H1 (cell line): ENCODE results near the gene TLL2. TPM values are rescaled to one million over a fixed set of nuclear protein-coding genes. Genes with fewer than 3 reads are reported as not detected.

Experiments
- CTCF ChIA-PET: fragments of 300-600 bp; sonication (Branson Sonifier 250); formaldehyde crosslinking; loops from one replicate; lab custom pipeline; 2021; ENCODE audit not compliant: partially characterized antibody; lab: Charles Lee
- POLR2A ChIA-PET: fragments of 300-600 bp; sonication (Branson Sonifier 250); formaldehyde crosslinking; loops from one replicate; lab custom pipeline; 2021; ENCODE audit warnings: inconsistent platforms; ENCODE audit not compliant: partially characterized antibody; lab: Charles Lee
- DNase-seq, 2 experiments: peaks; one replicate each; pipeline versions ENCODE4 v3.0.0 to v3.0.0-alpha.2; 2010 to 2022; ENCODE audit warnings: low spot score in 2 of 2, low read depth in 1 of 2, mixed read lengths in 1 of 2
- FAIRE-seq: peaks from 2 replicates; lab custom pipeline; 2011; peaks lifted over from hg19 to GRCh38; lab: Jason Lieb, UNC
- H2AFZ ChIP-seq: 2 replicates; pipeline ENCODE4 v1.8.1; 2012; ENCODE audit warnings: low read length, inconsistent platforms
- H2AK5ac ChIP-seq: 2 replicates; pipeline ENCODE4 v1.6.1; 2013; ENCODE audit warnings: low read depth, low read length
- H2BK120ac ChIP-seq: replicated peaks from 2 replicates; pipeline ENCODE3; 2013; ENCODE audit warnings: low read depth, low read length, inconsistent platforms
- H2BK12ac ChIP-seq: 2 replicates; pipeline ENCODE4 v1.6.1; 2013; ENCODE audit warnings: low read depth, low read length
- H2BK15ac ChIP-seq: 2 replicates; pipeline ENCODE4 v1.6.1; 2013; ENCODE audit warnings: low read length
- H2BK20ac ChIP-seq: 2 replicates; pipeline ENCODE4 v1.6.1; 2013; ENCODE audit warnings: low read length
- H2BK5ac ChIP-seq: 2 replicates; pipeline ENCODE4 v1.6.1; 2013; ENCODE audit warnings: low read depth, low read length
- H3K14ac ChIP-seq: 2 replicates; pipeline ENCODE4 v1.6.1; 2013; ENCODE audit warnings: inconsistent platforms; ENCODE audit not compliant: insufficient read length
- H3K18ac ChIP-seq: 2 replicates; pipeline ENCODE4 v1.6.1; 2013; ENCODE audit warnings: low read length; ENCODE audit errors: extremely low read depth
- H3K23ac ChIP-seq: 2 replicates; pipeline ENCODE4 v1.6.1; 2013; ENCODE audit warnings: inconsistent platforms; ENCODE audit not compliant: insufficient read length
- H3K23me2 ChIP-seq: 2 replicates; pipeline ENCODE4 v1.6.1; 2013; ENCODE audit warnings: low read depth, low read length
- H3K27ac ChIP-seq: 2 replicates; pipeline ENCODE4 v1.6.1; 2011; ENCODE audit warnings: low read depth, low read length, inconsistent platforms
- H3K27me3 ChIP-seq, 4 experiments: replicated peaks in 1 of 4; 1 replicate in 1 of 4; 2 replicates in 3 of 4; pipeline versions ENCODE4 v1.6.1 to v1.8.1; 2011 to 2013; ENCODE audit warnings: low read length in 3 of 4, mild to moderate bottlenecking in 3 of 4, inconsistent platforms in 2 of 4, mixed read lengths in 2 of 4, moderate library complexity in 1 of 4; ENCODE audit not compliant: control insufficient read depth in 3 of 4, insufficient read depth in 3 of 4; ENCODE audit errors: extremely low read depth in 1 of 4
- H3K36me3 ChIP-seq, 4 experiments: 2 replicates each; pipeline versions ENCODE4 v1.6.1 to v1.8.1; 2011 to 2013; ENCODE audit warnings: mild to moderate bottlenecking in 4 of 4, low read length in 3 of 4, moderate library complexity in 2 of 4, control low read depth in 1 of 4, inconsistent platforms in 1 of 4; ENCODE audit not compliant: insufficient read depth in 4 of 4, control insufficient read depth in 2 of 4
- H3K4ac ChIP-seq: replicated peaks from 2 replicates; pipeline ENCODE3; 2013; ENCODE audit warnings: low read length, low read depth, mixed read lengths, inconsistent platforms; ENCODE audit not compliant: insufficient read length
- H3K4me1 ChIP-seq, 4 experiments: replicated peaks in 1 of 4; 1 replicate in 1 of 4; 2 replicates in 3 of 4; pipeline versions ENCODE4 v1.6.1 to v1.8.1; 2011 to 2013; ENCODE audit warnings: low read length in 3 of 4, inconsistent platforms in 2 of 4, mixed read lengths in 1 of 4; ENCODE audit not compliant: insufficient read depth in 4 of 4, control insufficient read depth in 3 of 4
- H3K4me2 ChIP-seq, 2 experiments: 2 replicates each; pipeline versions ENCODE4 v1.6.1 to v1.8.1; 2011 to 2013; ENCODE audit warnings: low read depth in 2 of 2, low read length in 2 of 2, control low read depth in 1 of 2, inconsistent platforms in 1 of 2, mild to moderate bottlenecking in 1 of 2; ENCODE audit not compliant: insufficient read depth in 1 of 2
- H3K4me3 ChIP-seq, 4 experiments: fragments of 200-600, 300-600 bp in 1 of 4; sonication (generic), shearing (Covaris generic), sonication (Bioruptor Twin) in 1 of 4; 2 replicates each; pipeline versions ENCODE4 v1.5.1 to v1.8.1; 2011 to 2016; ENCODE audit warnings: low read length in 4 of 4, low read depth in 3 of 4, control low read depth in 2 of 4, inconsistent platforms in 2 of 4, mild to moderate bottlenecking in 2 of 4, mixed read lengths in 1 of 4, moderate library complexity in 1 of 4; ENCODE audit not compliant: insufficient read depth in 2 of 4; ENCODE audit errors: extremely low read depth in 1 of 4
- H3K56ac ChIP-seq: replicated peaks from 2 replicates; pipeline ENCODE3; 2013; ENCODE audit warnings: low read depth, mild to moderate bottlenecking, mixed read lengths, low read length, inconsistent platforms; ENCODE audit not compliant: insufficient read length
- H3K79me1 ChIP-seq: 2 replicates; pipeline ENCODE4 v1.6.1; 2013; ENCODE audit warnings: low read depth, low read length, control low read depth
- H3K79me2 ChIP-seq, 2 experiments: 2 replicates each; pipeline versions ENCODE4 v1.6.1 to v1.8.1; 2012 to 2013; ENCODE audit warnings: low read length in 2 of 2, mild to moderate bottlenecking in 2 of 2, inconsistent platforms in 1 of 2; ENCODE audit not compliant: insufficient read depth in 2 of 2, control insufficient read depth in 1 of 2
- H3K9ac ChIP-seq, 4 experiments: replicated peaks in 1 of 4; 1 replicate in 1 of 4; 2 replicates in 3 of 4; pipeline versions ENCODE4 v1.6.1 to v1.8.1; 2011 to 2013; ENCODE audit warnings: low read depth in 3 of 4, low read length in 3 of 4, control low read depth in 2 of 4, mild to moderate bottlenecking in 2 of 4, moderate library complexity in 2 of 4, inconsistent platforms in 1 of 4; ENCODE audit errors: extremely low read depth in 1 of 4
- H3K9me3 ChIP-seq, 2 experiments: 2 replicates each; pipeline versions ENCODE4 v1.6.1 to v1.8.1; 2012 to 2013; ENCODE audit warnings: mild to moderate bottlenecking in 2 of 2, moderate library complexity in 2 of 2, control low read depth in 1 of 2, inconsistent platforms in 1 of 2, low read depth in 1 of 2, low read length in 1 of 2, mixed read lengths in 1 of 2; ENCODE audit not compliant: insufficient read depth in 2 of 2
- H4K20me1 ChIP-seq, 2 experiments: replicated peaks in 1 of 2; 2 replicates each; pipeline versions ENCODE3 to v1.8.1; 2011 to 2013; ENCODE audit warnings: inconsistent platforms in 2 of 2, low read length in 2 of 2, mild to moderate bottlenecking in 1 of 2; ENCODE audit not compliant: insufficient read depth in 2 of 2, control insufficient read depth in 1 of 2
- H4K5ac ChIP-seq: 2 replicates; pipeline ENCODE4 v1.6.1; 2013; ENCODE audit warnings: low read length, low read depth, mixed read lengths, inconsistent platforms; ENCODE audit not compliant: insufficient read length
- H4K8ac ChIP-seq: 2 replicates; pipeline ENCODE4 v1.8.0; 2013; ENCODE audit warnings: mild to moderate bottlenecking, moderate library complexity, low read length, inconsistent platforms; ENCODE audit not compliant: insufficient read depth; ENCODE audit errors: extremely low read depth
- H4K91ac ChIP-seq: replicated peaks from 2 replicates; pipeline ENCODE3; 2013; ENCODE audit warnings: low read length, mixed read lengths, inconsistent platforms; ENCODE audit not compliant: insufficient read length
- POLR2AphosphoS5 ChIP-seq: IDR thresholded peaks from 2 replicates; pipeline ENCODE4 v1.6.1; 2011; ENCODE audit warnings: low read depth, low read length
- TCF12 ChIP-seq: IDR thresholded peaks from 2 replicates; pipeline ENCODE4 v1.6.1; 2011; ENCODE audit warnings: low read depth, mild to moderate bottlenecking, low read length
- WGBS, 2 experiments: shearing (Covaris generic) in 1 of 2; methylation state at CpG; one replicate each; pipeline versions ENCODE4 v1.1.6 to v1.1.7; 2013 to 2015; ENCODE audit warnings: low lambda C conversion rate in 2 of 2, mixed read lengths in 2 of 2, inconsistent platforms in 1 of 2, low coverage in 1 of 2, missing lambda C conversion rate in 1 of 2; ENCODE audit not compliant: insufficient replicate concordance in 2 of 2, insufficient coverage in 1 of 2, insufficient read length in 1 of 2; ENCODE audit errors: extremely low coverage in 1 of 2, missing lambda C conversion rate in 1 of 2; 5-methylcytosine and 5-hydroxymethylcytosine counted together
- polyA plus RNA-seq, 7 experiments: library from polyadenylated mRNA; depleted of rRNA in 3 of 7; stranded (reverse) in 5 of 7; unstranded in 2 of 7; fragments of >200 nt in 5 of 7; fragments of 200-250 nt in 2 of 7; gene quantifications; 1 replicate in 5 of 7; 2 replicates in 1 of 7; 4 replicates in 1 of 7; pipeline versions ENCODE4 v1.2.1 to v1.2.3, GENCODE V29; 2011 to 2013; ENCODE audit warnings: missing spikeins in 2 of 7, mixed read lengths in 2 of 7
- total RNA-seq: library from RNA; stranded (reverse); fragmentation: NEBNext Ultra II Directional; extraction: Animal tissue kit (Norgen Biotek cat#: 25700); gene quantifications from 2 replicates; pipeline ENCODE4 v1.2.1, GENCODE V29; 2021

Gene TLL2
- total and polyA plus RNA-seq, 2 of the 8 experiments (the other 6 are each of a cell fraction or from before 2014, with no cell fraction given), result 2.4 to 3.2 TPM

GRCh38 chr10:96421995-96422394 is 91.7 kb downstream of the TLL2 start:
- no peak overlapping the region for H2AK5ac ChIP-seq
- H3K23ac ChIP-seq, result no peak overlapping the region
- no peak overlapping the region for H2BK12ac ChIP-seq
- no peak overlapping the region for H2BK120ac ChIP-seq
- no peaks in the 10 kb centered on the region for H3K9me3 ChIP-seq
- no peaks in the 10 kb centered on the region for H4K20me1 ChIP-seq
- H3K79me2 ChIP-seq, result no peaks in the 10 kb centered on the region
- ChIA-PET POLR2A (interaction anchor here (1.2 kb wide), 1 partner anchor 29 kb away, joined by 4 read pairs; no protein-coding TSS in a partner anchor), CTCF (interaction anchor here (0.9 to 9.3 kb wide), 7 partner anchors 9 to 92 kb away, joined by 3 to 60 read pairs (median 5); partner anchors contain the start of gene TLL2)
- no peaks in the 10 kb centered on the region for H3K36me3 ChIP-seq
- no peak overlapping the region for H2AFZ ChIP-seq
- no peak overlapping the region for H3K9ac ChIP-seq
- no peak overlapping the region for H3K18ac ChIP-seq
- no peak overlapping the region for H4K5ac ChIP-seq
- H3K27me3 ChIP-seq, result no peaks in the 10 kb centered on the region
- no peak overlapping the region for H3K4me2 ChIP-seq
- no peak overlapping the region for H2BK15ac ChIP-seq
- no peaks in the 10 kb centered on the region for H3K79me1 ChIP-seq
- DNase-seq (no peak), FAIRE-seq (no peak)
- TF ChIP-seq POLR2AphosphoS5 (no peak), TCF12 (no peak)
- no peak overlapping the region for H3K14ac ChIP-seq
- H2BK5ac ChIP-seq, result no peak overlapping the region
- no peaks in the 10 kb centered on the region; the same call in 1 of the 2 replicates for H3K23me2 ChIP-seq
- H3K27ac ChIP-seq, result no peak overlapping the region
- no peak overlapping the region for H3K4me3 ChIP-seq
- H4K8ac ChIP-seq, result no peak overlapping the region
- H3K56ac ChIP-seq, result no peak overlapping the region
- 79% methylated on average over 1 of the region's 1 CpG; no CpG with 5 or more reads in 1 of the 2 experiments for WGBS, 2 experiments
- H3K4me1 ChIP-seq, result no peaks in the 10 kb centered on the region
- no peak overlapping the region for H4K91ac ChIP-seq
- H3K4ac ChIP-seq, result no peak overlapping the region
- H2BK20ac ChIP-seq, result no peak overlapping the region
